Measurements from ENCODE around the gene MTRF1.
A peak's percentile ranks its signal among the peaks of the same experiment; 100 is the strongest.

MTRF1 gene

GRCh38 chr13:41231786-41232185 lies 31.6 kb downstream of the MTRF1 start:
- no peak overlapping the region for H3K4me3 ChIP-seq (ENCODE audit: low read length)
- no peak for DNase-seq (ENCODE audit: low read depth, low spot score)

DNA sequence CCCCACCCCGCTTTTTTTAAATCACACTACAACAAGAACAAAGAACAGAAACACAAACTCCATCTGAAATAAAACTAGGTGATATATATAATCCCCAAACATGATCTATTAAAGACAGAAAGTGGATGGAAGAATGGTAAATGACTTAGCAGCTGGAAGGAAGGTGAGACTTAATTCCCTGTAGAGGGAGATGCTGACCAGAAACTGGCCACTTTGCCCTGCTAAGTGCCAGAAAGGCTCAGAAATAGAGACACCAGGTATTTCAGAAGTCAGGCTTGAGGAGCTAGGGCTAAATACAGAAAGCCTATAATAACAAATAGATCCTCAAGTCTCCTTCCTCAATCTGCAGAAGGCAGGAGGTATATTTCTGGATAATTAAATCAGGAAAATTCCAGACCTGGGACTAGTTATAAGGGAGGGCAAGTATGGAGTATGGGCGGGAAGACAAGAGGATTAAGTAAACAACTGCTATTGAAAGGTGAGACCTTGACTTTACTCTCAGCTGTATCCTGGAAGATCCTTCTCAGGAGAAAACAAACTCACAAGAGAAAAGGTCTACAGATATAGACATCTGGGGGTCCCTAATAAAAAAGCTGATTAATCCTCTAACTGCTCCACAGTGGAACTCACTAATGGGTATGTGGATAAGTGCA lies 32.2 kb downstream of the MTRF1 start:
- DNase-seq (ENCODE audit: low read depth, low spot score): no peak

DNA sequence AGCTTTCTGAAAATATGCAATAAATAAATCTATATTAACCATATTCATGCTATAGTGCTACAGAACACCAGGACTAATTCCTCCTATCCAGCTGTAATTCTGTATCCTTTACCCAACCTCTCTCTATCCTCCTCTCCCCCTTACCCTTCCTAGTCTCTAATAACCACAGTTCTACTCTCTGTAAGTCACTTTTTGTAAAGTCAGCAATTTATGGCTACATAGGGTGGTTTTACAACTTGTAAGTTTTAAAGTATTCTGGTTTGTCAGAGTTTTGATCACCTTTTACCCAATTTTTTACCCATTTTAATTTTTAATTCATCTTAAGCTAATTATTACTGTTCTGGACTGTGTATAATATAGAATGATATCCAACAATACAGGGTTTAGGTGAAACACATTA lies 34.0 kb downstream of the MTRF1 start:
- DNase-seq (ENCODE audit: low read depth, low spot score): no peak
- H3K4me3 ChIP-seq (ENCODE audit: low read length): no peak overlapping the region

More for the DNA sequence above, 32.2 kb downstream of the MTRF1 start:
- no peak overlapping the region for H3K4me3 ChIP-seq (ENCODE audit: low read length)

GRCh38 chr13:41224113-41225110 lies 39.0 kb downstream of the MTRF1 start:
- no peak for DNase-seq (ENCODE audit: low read depth, low spot score)
- no peak overlapping the region for H3K4me3 ChIP-seq (ENCODE audit: low read length)

GRCh38 chr13:41222259-41222852 lies 41.0 kb downstream of the MTRF1 start:
- DNase-seq (ENCODE audit: low read depth, low spot score): peak; percentile 63
- H3K4me3 ChIP-seq (ENCODE audit: low read length): no peak overlapping the region

- no peak overlapping the region for H3K4me3 ChIP-seq (ENCODE audit: low read length)
- DNase-seq (ENCODE audit: low read depth, low spot score): no peak
These were observed 43.0 kb downstream of the MTRF1 start for GRCh38 chr13:41220401-41220800.

DNA sequence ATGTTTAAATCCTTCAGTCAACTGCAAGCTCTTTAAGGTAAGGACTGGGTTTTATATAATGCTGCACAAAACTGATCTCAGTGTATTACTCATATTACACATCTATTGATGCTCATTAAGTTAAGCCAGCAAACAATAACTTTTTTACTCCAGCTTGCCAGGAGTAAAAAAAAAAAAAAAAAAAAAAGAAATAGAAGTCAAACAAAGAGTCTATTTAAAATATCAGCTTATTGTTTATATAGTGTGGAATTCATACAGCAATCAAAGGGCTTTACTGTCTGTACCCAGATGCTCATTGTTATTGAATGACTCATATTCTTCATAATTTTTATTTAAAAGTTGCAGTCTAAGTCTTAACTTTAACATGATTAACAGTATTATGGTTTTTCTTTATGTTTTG lies 47.2 kb downstream of the MTRF1 start:
- no peak overlapping the region for H3K4me3 ChIP-seq (ENCODE audit: low read length)
- no peak for DNase-seq (ENCODE audit: low read depth, low spot score)

DNA sequence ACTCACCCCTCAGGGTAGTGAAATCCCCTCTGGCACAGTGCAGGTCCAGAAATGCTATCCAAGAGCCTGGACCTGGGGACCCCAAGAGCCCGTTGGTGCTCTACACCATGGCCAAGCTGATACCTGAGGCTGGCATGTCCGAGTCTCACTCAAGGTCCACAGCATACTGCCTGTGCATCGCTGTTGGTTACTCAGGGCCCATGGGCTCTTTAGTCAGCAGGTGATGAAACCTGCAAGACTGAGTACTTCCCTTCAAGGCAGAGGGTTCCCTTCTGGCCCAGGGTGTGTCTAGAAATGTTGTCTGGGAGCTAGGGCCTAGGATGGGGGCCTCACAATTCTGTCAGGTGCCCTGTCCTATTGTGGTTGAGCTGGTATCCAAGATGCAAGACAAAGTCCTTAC lies 49.5 kb downstream of the MTRF1 start:
- DNase-seq (ENCODE audit: low read depth, low spot score): no peak
- no peak overlapping the region for H3K4me3 ChIP-seq (ENCODE audit: low read length)

DNA sequence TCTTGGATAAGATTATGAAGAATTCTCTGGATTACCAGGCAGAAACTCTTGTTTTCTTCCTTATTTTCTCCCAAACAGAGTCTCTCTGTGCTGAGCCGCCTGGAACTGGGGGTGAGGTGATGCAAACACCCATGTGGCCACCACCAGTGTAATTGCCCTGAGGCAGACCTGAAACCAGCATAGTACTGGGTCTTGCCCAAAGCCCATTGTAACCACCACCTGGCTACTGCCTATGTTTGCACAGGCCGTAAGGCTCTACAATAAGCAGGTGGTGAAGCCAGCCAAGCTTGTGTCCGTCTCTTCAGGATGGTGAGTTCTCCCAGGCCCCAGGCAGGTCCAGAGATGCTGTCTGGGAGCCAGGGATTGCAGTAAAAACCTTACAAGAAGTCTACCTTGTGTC lies 50.1 kb downstream of the MTRF1 start:
- H3K4me3 ChIP-seq (ENCODE audit: low read length): no peak overlapping the region
- no peak for DNase-seq (ENCODE audit: low read depth, low spot score)

- H3K4me3 ChIP-seq (ENCODE audit: low read length): no peak overlapping the region
- no peak for DNase-seq (ENCODE audit: low read depth, low spot score)
These were observed 50.5 kb downstream of the MTRF1 start for GRCh38 chr13:41212881-41213280.

DNA sequence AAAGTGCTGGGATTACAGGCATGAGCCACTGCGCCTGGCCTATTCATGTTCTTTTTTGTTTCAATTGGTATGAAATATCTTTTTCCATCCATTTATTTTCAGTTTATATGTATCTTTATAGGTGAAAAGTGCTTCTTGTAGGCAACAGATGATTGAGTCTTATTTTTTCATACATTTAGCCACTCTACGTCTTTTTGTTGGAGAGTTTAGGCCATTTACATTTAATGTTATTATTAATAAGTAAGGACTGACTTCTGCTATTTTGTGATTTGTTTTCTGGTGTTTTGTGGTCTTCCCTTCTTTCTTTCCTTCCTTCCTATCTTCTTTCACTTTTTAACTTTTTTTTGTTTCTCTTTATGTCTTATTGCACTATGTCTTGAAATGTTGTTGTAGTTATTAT lies 52.3 kb downstream of the MTRF1 start:
- DNase-seq (ENCODE audit: low read depth, low spot score): no peak
- H3K4me3 ChIP-seq (ENCODE audit: low read length): no peak overlapping the region

DNA sequence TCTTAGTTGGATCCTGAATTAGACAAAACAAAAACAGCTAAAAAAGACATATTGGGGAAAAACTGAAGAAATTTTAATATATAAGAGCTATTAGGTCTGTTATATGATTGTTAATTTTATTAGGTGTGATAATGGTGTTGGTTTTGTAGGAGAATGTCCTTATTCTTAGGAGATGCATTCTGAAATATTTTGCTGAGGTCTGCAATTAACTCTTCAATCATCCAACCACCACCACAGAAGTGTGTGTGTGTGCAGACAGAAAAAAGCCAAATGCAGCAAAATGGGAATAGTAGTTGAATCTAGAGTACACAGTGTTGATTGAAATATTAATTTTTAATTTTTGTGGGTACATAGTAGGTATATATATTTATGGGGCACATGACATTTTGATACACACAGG lies 56.9 kb downstream of the MTRF1 start:
- no peak for DNase-seq (ENCODE audit: low read depth, low spot score)
- H3K4me3 ChIP-seq (ENCODE audit: low read length): no peak overlapping the region

GRCh38 chr13:41203810-41204209 lies 59.6 kb downstream of the MTRF1 start:
- no peak for DNase-seq (ENCODE audit: low read depth, low spot score)

DNA sequence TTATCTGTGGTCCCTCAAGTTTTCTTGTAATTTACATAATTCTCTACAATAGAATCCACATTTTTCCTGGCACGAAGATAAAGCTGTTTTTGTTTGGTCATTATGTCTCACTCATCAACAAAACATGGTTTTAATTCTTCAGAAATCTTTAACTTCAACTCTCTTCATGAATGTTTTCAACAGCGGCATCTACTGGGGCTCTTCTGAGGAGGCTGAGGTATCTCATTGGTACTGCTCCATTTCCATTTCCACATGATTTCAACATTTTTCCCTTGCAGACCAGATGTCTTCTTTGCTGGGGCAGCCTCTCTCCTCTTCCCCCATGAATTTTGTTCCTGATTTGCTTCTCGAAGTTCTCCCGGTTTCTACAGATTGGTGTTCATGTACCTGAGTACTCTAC lies 63.2 kb downstream of the MTRF1 start:
- no peak overlapping the region for H3K4me3 ChIP-seq (ENCODE audit: low read length)

More at GRCh38 chr13:41203810-41204209, 59.6 kb downstream of the MTRF1 start:
- no peak overlapping the region for H3K4me3 ChIP-seq (ENCODE audit: low read length)

GRCh38 chr13:41199526-41199925 lies 63.9 kb downstream of the MTRF1 start:
- H3K4me3 ChIP-seq (ENCODE audit: low read length): no peak overlapping the region
- peak; percentile 20 for DNase-seq (ENCODE audit: low read depth, low spot score)

More for the DNA sequence above, 63.2 kb downstream of the MTRF1 start:
- no peak for DNase-seq (ENCODE audit: low read depth, low spot score)

DNA sequence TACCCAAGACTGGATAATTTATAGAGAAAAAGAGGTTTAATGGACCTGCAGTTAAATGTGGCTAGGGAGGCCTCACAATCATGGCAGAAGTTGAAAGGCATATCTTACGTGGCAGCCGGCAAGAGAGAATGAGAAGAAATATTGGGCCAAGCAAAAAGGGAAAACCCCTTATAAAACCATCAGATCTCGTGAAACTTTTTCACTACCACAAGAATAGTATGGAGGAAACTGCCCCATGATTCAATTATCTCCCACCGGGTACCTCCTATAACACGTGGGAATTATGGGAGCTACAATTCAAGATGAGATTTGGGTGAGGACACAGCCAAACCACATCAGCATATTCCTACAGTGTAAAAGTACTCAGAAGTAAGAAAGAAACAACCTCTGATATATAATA lies 64.3 kb downstream of the MTRF1 start:
- no peak for DNase-seq (ENCODE audit: low read depth, low spot score)
- H3K4me3 ChIP-seq (ENCODE audit: low read length): no peak overlapping the region

GRCh38 chr13:41196620-41197019 lies 66.8 kb downstream of the MTRF1 start:
- no peak overlapping the region for H3K4me3 ChIP-seq (ENCODE audit: low read length)
- peak; percentile 19 for DNase-seq (ENCODE audit: low read depth, low spot score)

DNA sequence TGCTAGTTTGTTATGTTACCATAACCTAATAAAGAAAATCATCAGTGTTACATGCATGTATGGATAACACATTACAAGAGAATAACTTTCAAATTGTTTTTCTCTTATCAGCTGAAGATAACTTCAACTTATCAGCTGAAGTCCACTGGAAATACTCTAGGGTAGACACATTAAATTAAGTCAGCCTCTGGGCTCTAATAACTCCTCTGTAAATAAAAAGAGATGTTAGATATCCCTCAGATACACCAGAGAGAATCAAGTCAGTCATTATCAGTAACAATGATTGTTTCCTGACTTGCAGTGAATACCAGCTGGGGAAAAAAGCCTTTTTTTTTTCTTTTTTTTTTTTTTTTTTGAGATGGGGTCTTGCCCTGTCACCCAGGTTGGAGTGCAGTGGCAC lies 67.4 kb downstream of the MTRF1 start:
- no peak overlapping the region for H3K4me3 ChIP-seq (ENCODE audit: low read length)
- no peak for DNase-seq (ENCODE audit: low read depth, low spot score)

GRCh38 chr13:41193919-41194824 lies 69.2 kb downstream of the MTRF1 start, which contains the start of gene KBTBD7:
Gene KBTBD7 (minus strand): TSS chr13:41194569. CDS start chr13:41194257, 312 bp downstream.
- DNase-seq (ENCODE audit: low read depth, low spot score): peak; percentile 90

More at GRCh38 chr13:41193919-41194824, 69.2 kb downstream of the MTRF1 start, which contains the start of gene KBTBD7:
- peak within 1 kb of the TSS; percentile 78 for H3K4me3 ChIP-seq (ENCODE audit: low read length)

Measured in Jurkat, Clone E6-1 (cell line).